22Rv1 (cell line): ENCODE data around the gene STRAP.

Experiments used
- H3K27ac ChIP-seq: fragments of 450-650 bp; 2 replicates; pipeline ENCODE4 v1.5.1; 2017
- ZFX ChIP-seq: fragments of 450-650 bp; IDR thresholded peaks from 2 replicates; pipeline ENCODE4 v1.6.1; 2017; ENCODE audit warnings: antibody characterized with exemption, borderline replicate concordance
- TF ChIP-seq, protein P1 (sequence below): fragments of 450-650 bp; IDR thresholded peaks from 2 replicates; pipeline ENCODE4 v1.5.1; 2017; ENCODE audit warnings: mild to moderate bottlenecking

STRAP gene

DNA sequence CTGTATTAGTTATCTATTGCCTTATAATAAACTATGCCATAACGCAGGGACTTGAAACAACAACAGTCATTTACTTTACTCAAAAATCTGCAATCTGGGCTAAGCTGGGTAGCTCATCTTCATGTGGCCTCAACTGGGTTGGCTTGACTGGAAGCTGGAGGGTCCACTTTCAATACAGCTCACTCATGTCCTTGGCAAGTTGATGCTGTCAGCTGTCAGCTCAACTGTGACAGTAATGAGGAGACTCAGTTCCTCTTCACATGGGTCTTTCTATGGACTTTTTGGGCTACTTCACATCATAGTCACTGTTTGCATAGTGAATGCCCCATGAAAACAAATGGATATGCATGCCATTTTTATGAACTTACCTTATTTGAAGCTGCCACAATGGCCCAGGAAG, 33.6 kb upstream of the STRAP start:
- H3K27ac ChIP-seq = no peak overlapping the region
- no peak for TF ChIP-seq ZFX
- TF ChIP-seq, protein P1, sequence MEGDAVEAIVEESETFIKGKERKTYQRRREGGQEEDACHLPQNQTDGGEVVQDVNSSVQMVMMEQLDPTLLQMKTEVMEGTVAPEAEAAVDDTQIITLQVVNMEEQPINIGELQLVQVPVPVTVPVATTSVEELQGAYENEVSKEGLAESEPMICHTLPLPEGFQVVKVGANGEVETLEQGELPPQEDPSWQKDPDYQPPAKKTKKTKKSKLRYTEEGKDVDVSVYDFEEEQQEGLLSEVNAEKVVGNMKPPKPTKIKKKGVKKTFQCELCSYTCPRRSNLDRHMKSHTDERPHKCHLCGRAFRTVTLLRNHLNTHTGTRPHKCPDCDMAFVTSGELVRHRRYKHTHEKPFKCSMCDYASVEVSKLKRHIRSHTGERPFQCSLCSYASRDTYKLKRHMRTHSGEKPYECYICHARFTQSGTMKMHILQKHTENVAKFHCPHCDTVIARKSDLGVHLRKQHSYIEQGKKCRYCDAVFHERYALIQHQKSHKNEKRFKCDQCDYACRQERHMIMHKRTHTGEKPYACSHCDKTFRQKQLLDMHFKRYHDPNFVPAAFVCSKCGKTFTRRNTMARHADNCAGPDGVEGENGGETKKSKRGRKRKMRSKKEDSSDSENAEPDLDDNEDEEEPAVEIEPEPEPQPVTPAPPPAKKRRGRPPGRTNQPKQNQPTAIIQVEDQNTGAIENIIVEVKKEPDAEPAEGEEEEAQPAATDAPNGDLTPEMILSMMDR = no peak

DNA sequence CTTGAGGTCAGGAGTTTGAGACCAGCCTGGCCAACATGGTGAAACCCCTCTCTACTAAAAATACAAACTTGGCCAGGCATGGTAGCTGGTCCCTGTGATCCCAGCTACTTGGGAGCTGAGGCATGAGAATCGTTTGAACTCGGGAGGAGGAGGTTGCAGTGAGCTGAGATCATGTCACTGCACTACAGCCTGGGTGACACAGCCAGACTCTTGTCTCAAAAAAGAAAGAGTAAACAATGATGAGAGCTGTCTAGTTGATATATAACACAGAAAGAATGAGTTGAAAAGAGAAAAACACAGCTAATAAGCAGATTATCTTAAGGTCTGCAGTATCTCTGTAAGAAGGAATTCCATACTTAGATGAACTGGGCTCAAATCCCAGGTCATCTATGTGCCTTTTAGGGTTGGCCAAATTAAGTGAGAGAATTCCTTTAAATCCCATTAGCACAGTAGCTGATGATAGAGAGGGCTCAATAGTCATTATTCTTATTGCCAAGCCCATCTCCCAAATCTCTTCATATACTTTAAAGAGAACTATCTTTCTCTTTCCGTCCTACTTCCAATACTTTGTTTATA, 31.1 kb upstream of the STRAP start:
- TF ChIP-seq ZFX = no peak
- TF ChIP-seq, protein P1 = no peak
- no peak overlapping the region for H3K27ac ChIP-seq

DNA sequence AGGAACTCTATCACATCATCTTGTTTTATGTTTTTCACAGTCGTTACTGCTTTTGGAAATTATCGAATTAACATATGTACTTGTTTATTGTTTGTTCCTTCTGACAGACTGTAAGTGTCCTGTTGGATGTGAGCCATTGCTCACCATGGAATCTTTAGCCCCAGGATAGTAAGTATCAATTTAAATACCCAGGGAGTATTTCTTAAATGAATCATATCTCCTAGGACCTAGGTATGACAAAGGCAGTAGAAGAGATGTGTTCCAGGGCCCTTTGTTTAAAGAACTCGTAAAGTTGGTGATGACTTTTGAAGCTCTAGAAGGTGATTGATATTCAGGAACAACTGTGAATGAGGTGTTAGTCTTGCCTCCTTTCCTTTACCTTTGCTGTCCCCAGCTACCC, 30.3 kb upstream of the STRAP start:
- TF ChIP-seq, protein P1 = no peak
- H3K27ac ChIP-seq = no peak overlapping the region

DNA sequence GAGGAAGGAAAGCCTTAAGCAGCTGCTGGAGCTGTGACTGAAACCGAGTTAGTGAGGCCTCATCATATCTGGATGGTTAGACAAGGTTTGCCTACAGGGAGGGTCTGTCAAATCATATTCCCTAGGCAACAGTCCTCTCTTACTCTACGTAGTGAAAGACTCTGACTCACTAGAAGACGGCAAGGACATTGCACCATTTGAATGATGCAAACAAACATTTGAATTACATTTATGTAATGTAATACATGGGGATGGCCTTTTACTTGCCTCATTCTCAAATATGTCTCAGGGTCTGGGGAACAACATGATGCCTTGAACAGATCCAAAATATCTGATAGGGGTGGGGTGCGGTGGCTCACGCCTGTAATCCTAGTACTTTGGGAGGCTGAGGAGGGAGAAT, 29.8 kb upstream of the STRAP start:
- no peak for TF ChIP-seq ZFX
- TF ChIP-seq, protein P1 = no peak
- H3K27ac ChIP-seq = no peak overlapping the region

DNA sequence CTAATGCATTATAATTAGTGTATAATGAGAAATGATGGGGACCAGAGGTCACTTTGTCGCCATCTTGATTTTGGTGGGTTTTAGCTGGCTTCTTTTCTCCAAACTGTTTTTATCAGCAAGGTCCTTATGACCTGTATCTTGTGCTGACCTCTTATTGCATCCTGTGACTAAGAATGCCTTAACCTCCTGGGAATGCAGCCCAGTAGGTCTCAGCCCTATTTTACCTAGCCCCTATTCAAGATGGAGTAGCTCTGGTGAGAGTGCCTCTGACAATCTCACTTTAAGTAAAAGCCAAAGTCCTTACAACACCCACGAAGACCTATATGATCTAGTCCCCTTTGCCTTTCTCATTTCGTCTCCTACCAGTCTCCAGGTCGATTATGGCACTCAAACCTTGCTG, 28.3 kb upstream of the STRAP start:
- H3K27ac ChIP-seq = no peak overlapping the region
- TF ChIP-seq ZFX = no peak
- TF ChIP-seq, protein P1 = no peak

DNA sequence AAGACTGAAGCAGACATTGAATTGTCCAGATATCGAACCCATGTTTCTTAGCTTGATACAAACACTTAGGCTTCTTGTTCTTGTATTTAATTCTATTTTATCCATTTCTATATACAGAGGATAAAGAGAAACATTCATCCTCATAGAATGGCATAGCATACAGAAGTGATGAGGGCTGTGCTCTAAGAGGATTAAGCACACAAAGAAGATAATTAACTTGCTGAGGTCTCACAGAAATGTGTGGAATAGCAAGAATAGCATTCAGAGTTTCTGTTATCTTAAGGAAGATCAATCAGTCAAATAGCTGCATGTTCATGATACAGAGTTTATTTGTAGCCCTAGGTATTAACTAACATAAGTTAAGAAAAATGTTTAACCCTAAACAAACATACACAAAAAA, 27.3 kb upstream of the STRAP start:
- H3K27ac ChIP-seq = no peak overlapping the region
- TF ChIP-seq, protein P1 = no peak
- no peak for TF ChIP-seq ZFX

DNA sequence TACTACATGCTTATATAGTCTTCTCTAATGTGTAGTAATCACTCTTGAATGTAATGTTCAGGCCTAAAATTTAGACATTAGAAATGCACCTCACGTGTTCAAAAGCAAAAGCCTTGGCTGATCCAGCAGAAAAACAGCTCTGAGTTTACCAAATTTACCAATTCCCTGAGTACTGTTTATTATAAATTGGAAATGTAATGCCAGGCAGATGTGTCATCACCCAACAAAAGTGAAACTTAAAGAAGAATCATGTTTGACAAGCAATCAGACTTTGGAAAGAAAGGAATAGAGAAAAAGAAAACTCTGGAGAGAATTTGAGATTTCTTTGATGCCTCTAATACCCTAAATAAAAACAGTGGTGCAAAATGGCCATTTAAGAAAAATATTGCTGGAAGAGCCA, 26.5 kb upstream of the STRAP start:
- TF ChIP-seq, protein P1 = no peak
- no peak for TF ChIP-seq ZFX
- no peak overlapping the region for H3K27ac ChIP-seq
